A673 (cell line): Measurements from ENCODE around the gene EYS. TPM values are rescaled to one million over a fixed set of nuclear protein-coding genes. Genes with fewer than 3 reads are reported as not detected.

Experiments used
- BruUV-seq: library from RNA; stranded (reverse); fragments of 400-500 nt; replicated peaks from 2 replicates; lab custom pipeline; 2021; lab: Mats Ljungman, UMichigan
- CTCF ChIA-PET: fragments of 300-600 bp; sonication (Branson Sonifier 250); formaldehyde crosslinking; loops from one replicate; lab custom pipeline; 2022; ENCODE audit warnings: antibody characterized with exemption; lab: Charles Lee
- POLR2A ChIA-PET: fragments of 300-600 bp; sonication (Branson Sonifier 250); formaldehyde crosslinking; loops from one replicate; lab custom pipeline; 2022; ENCODE audit warnings: antibody characterized with exemption; ENCODE audit not compliant: low non-redundant PET; lab: Charles Lee
- DNase-seq: peaks from one replicate; pipeline ENCODE4 v3.0.0-alpha.2; 2015; ENCODE audit warnings: low spot score
- H3K27ac ChIP-seq: fragments of 200-600 bp; sonication (generic); 2 replicates; pipeline ENCODE4 v1.5.1; 2016; ENCODE audit warnings: mixed run types, low read depth, mild to moderate bottlenecking, mixed read lengths, antibody characterized with exemption, low read length; ENCODE audit not compliant: poor library complexity, severe bottlenecking
- H3K27me3 ChIP-seq: fragments of 200-600 bp; sonication (generic); replicated peaks from 2 replicates; pipeline ENCODE4 v1.6.1; 2017; ENCODE audit warnings: mixed run types, low read depth, mild to moderate bottlenecking, mixed read lengths, antibody characterized with exemption, low read length; ENCODE audit not compliant: insufficient read depth, poor library complexity
- H3K36me3 ChIP-seq: fragments of 200-600 bp; sonication (generic); 2 replicates; pipeline ENCODE4 v1.6.1; 2016; ENCODE audit warnings: mixed run types, mild to moderate bottlenecking, mixed read lengths, antibody characterized with exemption, low read length; ENCODE audit not compliant: insufficient read depth, poor library complexity, severe bottlenecking
- H3K4me1 ChIP-seq: fragments of 200-600 bp; sonication (generic); 2 replicates; pipeline ENCODE4 v1.6.1; 2017; ENCODE audit warnings: mixed run types, mild to moderate bottlenecking, mixed read lengths, antibody characterized with exemption, low read length; ENCODE audit not compliant: insufficient read depth, poor library complexity, severe bottlenecking
- H3K4me3 ChIP-seq: fragments of 200-600 bp; sonication (generic); 2 replicates; pipeline ENCODE4 v1.5.1; 2016; ENCODE audit warnings: low read depth, mixed run types, mild to moderate bottlenecking, mixed read lengths, low read length; ENCODE audit not compliant: poor library complexity, severe bottlenecking
- H3K9me3 ChIP-seq: fragments of 200-600 bp; sonication (generic); 2 replicates; pipeline ENCODE4 v1.6.1; 2016; ENCODE audit warnings: mixed run types, low read depth, mild to moderate bottlenecking, mixed read lengths, antibody characterized with exemption, low read length; ENCODE audit not compliant: poor library complexity, severe bottlenecking
- EZH2 ChIP-seq: fragments of 200-600 bp; sonication (generic); IDR thresholded peaks from 2 replicates; pipeline ENCODE4 v1.6.1; 2017; ENCODE audit warnings: borderline replicate concordance, low read depth, mild to moderate bottlenecking, mixed read lengths, antibody characterized with exemption, low read length; ENCODE audit not compliant: poor library complexity, severe bottlenecking
- intact Hi-C: fragments of 100-400 bp; cut with micrococcal nuclease; formaldehyde crosslinking; loops from one replicate; pipeline ENCODE4 v1.10.0; 2022; ENCODE audit not compliant: unreplicated experiment
- total RNA-seq: library from RNA; stranded (reverse); gene quantifications from 2 replicates; pipeline ENCODE4 v1.2.3, GENCODE V29; 2021
- TF ChIP-seq, protein P1 (sequence below): fragments of 300-800, 200-600 bp; sonication (generic); conservative IDR thresholded peaks from 2 replicates; pipeline ENCODE4 v1.5.1; 2017; ENCODE audit warnings: low read depth, mild to moderate bottlenecking, antibody characterized with exemption, low read length, moderate library complexity, mixed read lengths

Gene EYS
- total RNA-seq, 1 experiment from 2014 or later = 0.47 TPM

DNA sequence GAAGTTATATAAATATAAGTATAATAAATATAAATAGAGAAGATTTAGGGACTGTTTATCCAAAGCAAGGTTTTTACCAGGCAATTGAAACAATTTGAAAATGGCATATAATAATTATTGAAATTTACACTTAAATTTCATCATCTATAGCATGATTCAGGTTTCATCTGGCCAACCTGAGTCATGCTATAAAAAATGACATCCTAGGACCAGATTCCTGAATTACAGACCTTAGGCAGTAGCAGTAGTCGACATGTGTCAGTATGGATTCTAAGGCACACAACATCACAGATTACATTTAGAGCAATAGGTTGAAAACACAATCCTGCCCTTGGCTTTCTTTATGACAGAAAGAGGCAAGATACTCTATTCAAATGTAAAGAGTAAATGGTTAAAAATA is 1479.2 kb downstream of the EYS start:
- Histone ChIP-seq H3K9me3 (no peaks in the 10 kb centered on the region), H3K27me3 (no peaks in the 10 kb centered on the region), H3K4me3 (no peak overlapping the region), H3K4me1 (no peaks in the 10 kb centered on the region), H3K27ac (no peak overlapping the region), H3K36me3 (no peaks in the 10 kb centered on the region)
- ChIA-PET POLR2A (no interaction called here), CTCF (no interaction called here)
- BruUV-seq = no TSS peak
- TF ChIP-seq, protein P1, sequence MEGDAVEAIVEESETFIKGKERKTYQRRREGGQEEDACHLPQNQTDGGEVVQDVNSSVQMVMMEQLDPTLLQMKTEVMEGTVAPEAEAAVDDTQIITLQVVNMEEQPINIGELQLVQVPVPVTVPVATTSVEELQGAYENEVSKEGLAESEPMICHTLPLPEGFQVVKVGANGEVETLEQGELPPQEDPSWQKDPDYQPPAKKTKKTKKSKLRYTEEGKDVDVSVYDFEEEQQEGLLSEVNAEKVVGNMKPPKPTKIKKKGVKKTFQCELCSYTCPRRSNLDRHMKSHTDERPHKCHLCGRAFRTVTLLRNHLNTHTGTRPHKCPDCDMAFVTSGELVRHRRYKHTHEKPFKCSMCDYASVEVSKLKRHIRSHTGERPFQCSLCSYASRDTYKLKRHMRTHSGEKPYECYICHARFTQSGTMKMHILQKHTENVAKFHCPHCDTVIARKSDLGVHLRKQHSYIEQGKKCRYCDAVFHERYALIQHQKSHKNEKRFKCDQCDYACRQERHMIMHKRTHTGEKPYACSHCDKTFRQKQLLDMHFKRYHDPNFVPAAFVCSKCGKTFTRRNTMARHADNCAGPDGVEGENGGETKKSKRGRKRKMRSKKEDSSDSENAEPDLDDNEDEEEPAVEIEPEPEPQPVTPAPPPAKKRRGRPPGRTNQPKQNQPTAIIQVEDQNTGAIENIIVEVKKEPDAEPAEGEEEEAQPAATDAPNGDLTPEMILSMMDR = no peak
- DNase-seq = no peak
- intact Hi-C loops = no loop called here

DNA sequence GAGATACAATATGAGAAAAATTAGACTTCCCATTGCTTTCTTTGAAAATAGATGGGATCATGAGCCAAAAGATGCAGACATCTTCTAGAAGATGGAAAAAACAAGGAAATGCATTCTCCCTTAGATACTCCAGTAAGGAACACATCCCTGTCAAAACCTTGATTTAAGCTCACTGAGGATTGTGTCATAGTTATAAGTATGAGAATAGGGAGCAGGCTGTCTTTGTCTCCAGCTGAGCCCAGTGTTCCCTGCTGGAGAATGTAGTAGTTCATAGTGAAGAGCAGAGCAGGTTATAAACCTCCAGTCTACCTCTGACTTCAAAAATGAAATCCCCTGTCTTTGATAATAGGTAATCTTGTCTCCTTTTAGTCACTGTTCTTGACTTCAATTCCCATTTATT is 1481.5 kb downstream of the EYS start:
- POLR2A ChIA-PET = no interaction called here
- intact Hi-C loops = no loop called here
- DNase-seq = no peak
- Histone ChIP-seq H3K27me3 (no peaks in the 10 kb centered on the region), H3K4me1 (no peaks in the 10 kb centered on the region), H3K27ac (no peak overlapping the region), H3K9me3 (no peaks in the 10 kb centered on the region), H3K4me3 (no peak overlapping the region), H3K36me3 (no peaks in the 10 kb centered on the region)
- TF ChIP-seq, protein P1 = no peak
- no peak for TF ChIP-seq EZH2
- CTCF ChIA-PET = no interaction called here
- BruUV-seq = no TSS peak

DNA sequence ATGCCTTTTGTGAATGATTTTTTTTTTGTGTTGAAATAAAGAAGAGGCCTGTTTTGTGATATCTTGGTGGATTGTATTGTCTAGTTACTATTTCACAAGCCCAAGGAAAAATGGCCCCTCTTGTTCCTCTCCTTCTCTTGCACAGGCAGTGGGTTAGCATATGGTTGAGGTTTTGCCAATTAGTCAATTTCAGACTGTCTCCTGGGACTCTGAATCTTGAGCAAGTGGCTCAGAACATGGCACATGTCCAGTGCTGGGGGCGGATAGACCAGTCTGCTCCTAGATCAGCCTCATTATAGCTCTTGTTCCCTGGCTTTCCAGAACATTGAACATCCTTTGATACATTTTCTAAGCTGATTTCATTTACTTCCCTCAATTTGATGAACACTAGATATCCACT is 1482.2 kb downstream of the EYS start:
- Histone ChIP-seq H3K27ac (no peak overlapping the region), H3K27me3 (no peaks in the 10 kb centered on the region), H3K9me3 (no peaks in the 10 kb centered on the region), H3K4me3 (no peak overlapping the region), H3K36me3 (no peaks in the 10 kb centered on the region), H3K4me1 (no peaks in the 10 kb centered on the region)
- intact Hi-C loops = no loop called here
- ChIA-PET CTCF (no interaction called here), POLR2A (no interaction called here)
- peak; percentile 12 for DNase-seq
- TF ChIP-seq EZH2 = no peak
- TF ChIP-seq, protein P1 = no peak
- BruUV-seq = no TSS peak
